Measurements from ENCODE around the gene CNRIP1. TPM values are rescaled to one million over a fixed set of nuclear protein-coding genes. Genes with fewer than 3 reads are reported as not detected.

Gene CNRIP1
- polyA plus RNA-seq, 1 donor (not counting 4 experiments of a cell fraction or from before 2014, with no cell fraction given) = 0.04 TPM

- H3K27me3 ChIP-seq (ENCODE audit: control insufficient read depth, extremely low read depth, insufficient read depth, low read length) = no peaks in the 10 kb centered on the region
- H3K79me2 ChIP-seq (ENCODE audit: control insufficient read depth, insufficient read depth, low read length) = no peaks in the 10 kb centered on the region
- FAIRE-seq (no peak), DNase-seq (ENCODE audit: low read depth, low spot score) (no peak)
- dilution Hi-C loops (cut with MboI; ENCODE audit: extremely low pct_ligation_motif_present, low sequenced_read_pairs) = no loop called here
- H3K9me1 ChIP-seq (ENCODE audit: control insufficient read depth, extremely low read depth, insufficient read depth, low read length) = no peaks in the 10 kb centered on the region
- no peaks in the 10 kb centered on the region for H4K20me1 ChIP-seq (ENCODE audit: control insufficient read depth, extremely low read depth, insufficient read depth, low read length)
- no peak overlapping the region for H2AFZ ChIP-seq (ENCODE audit: control insufficient read depth, low read length)
- H3K9ac ChIP-seq (ENCODE audit: control insufficient read depth, extremely low read depth, insufficient read depth, low read length) = no peak overlapping the region
- TF ChIP-seq EZH2 (IDR thresholded peaks at IDR 0.05; ENCODE audit: low read length) = no peak
- H3K4me3 ChIP-seq (ENCODE audit: control insufficient read depth in 2 of 3, extremely low read depth in 1 of 3, insufficient read depth in 2 of 3, low read depth in 1 of 3, low read length in 3 of 3) = no peak overlapping the region
- peaks cover 12% of the 10 kb centered on the region for H3K4me1 ChIP-seq (ENCODE audit: control insufficient read depth, extremely low read depth, insufficient read depth, low read length)
- no peak overlapping the region for H3K4me2 ChIP-seq (ENCODE audit: control insufficient read depth, extremely low read depth, insufficient read depth, low read depth, low read length)
- no peaks in the 10 kb centered on the region for H3K9me3 ChIP-seq (ENCODE audit: control insufficient read depth, low read depth, low read length)
- H3K27ac ChIP-seq (ENCODE audit: control insufficient read depth, insufficient read depth, low read length) = no peak overlapping the region
- H3K36me3 ChIP-seq (ENCODE audit: control insufficient read depth in 2 of 2, extremely low read depth in 1 of 2, insufficient read depth in 2 of 2, low read length in 2 of 2) = no peaks in the 10 kb centered on the region
These were observed 13.3 kb upstream of the CNRIP1 start for GRCh38 chr2:68333009-68333408.

DNA sequence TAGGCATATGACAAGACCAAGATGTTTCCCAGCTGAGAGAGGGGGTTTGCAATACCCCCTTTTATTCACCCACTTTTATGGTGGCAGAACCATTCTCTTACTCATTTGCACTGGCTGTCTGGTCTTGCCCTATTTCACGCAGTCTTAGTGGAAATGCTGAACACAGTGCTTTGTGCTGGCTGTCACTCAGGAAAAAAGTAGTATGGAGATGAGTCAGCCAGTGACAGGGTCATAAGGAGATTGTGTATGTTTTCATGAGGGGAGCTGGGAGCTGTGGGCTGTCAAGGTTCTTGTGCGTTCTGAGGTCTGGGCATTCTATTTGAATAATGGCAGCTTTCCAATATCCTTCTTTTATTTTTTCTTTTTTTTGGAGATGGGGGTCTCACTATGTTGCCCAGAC is 10.9 kb upstream of the CNRIP1 start:
- no peaks in the 10 kb centered on the region for H3K36me3 ChIP-seq (ENCODE audit: control insufficient read depth in 2 of 2, extremely low read depth in 1 of 2, insufficient read depth in 2 of 2, low read length in 2 of 2)
- H3K9me1 ChIP-seq (ENCODE audit: control insufficient read depth, extremely low read depth, insufficient read depth, low read length) = no peaks in the 10 kb centered on the region
- no peak overlapping the region for H3K27ac ChIP-seq (ENCODE audit: control insufficient read depth, insufficient read depth, low read length)
- H2AFZ ChIP-seq (ENCODE audit: control insufficient read depth, low read length) = no peak overlapping the region
- H3K4me1 ChIP-seq (ENCODE audit: control insufficient read depth, extremely low read depth, insufficient read depth, low read length) = peaks cover 3% of the 10 kb centered on the region
- H3K9me3 ChIP-seq (ENCODE audit: control insufficient read depth, low read depth, low read length) = no peaks in the 10 kb centered on the region
- no peak overlapping the region for H3K9ac ChIP-seq (ENCODE audit: control insufficient read depth, extremely low read depth, insufficient read depth, low read length)
- TF ChIP-seq EZH2 (IDR thresholded peaks at IDR 0.05; ENCODE audit: low read length) = no peak
- TF ChIP-seq, protein P1, sequence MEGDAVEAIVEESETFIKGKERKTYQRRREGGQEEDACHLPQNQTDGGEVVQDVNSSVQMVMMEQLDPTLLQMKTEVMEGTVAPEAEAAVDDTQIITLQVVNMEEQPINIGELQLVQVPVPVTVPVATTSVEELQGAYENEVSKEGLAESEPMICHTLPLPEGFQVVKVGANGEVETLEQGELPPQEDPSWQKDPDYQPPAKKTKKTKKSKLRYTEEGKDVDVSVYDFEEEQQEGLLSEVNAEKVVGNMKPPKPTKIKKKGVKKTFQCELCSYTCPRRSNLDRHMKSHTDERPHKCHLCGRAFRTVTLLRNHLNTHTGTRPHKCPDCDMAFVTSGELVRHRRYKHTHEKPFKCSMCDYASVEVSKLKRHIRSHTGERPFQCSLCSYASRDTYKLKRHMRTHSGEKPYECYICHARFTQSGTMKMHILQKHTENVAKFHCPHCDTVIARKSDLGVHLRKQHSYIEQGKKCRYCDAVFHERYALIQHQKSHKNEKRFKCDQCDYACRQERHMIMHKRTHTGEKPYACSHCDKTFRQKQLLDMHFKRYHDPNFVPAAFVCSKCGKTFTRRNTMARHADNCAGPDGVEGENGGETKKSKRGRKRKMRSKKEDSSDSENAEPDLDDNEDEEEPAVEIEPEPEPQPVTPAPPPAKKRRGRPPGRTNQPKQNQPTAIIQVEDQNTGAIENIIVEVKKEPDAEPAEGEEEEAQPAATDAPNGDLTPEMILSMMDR (optimal IDR thresholded peaks at IDR 0.05 in 1 of 3, IDR thresholded peaks at IDR 0.05 in 1 of 3, conservative IDR thresholded peaks at IDR 0.05 in 1 of 3; ENCODE audit: extremely low read depth in 1 of 3, insufficient read depth in 2 of 3, low read length in 3 of 3) = no peak
- FAIRE-seq (peak; percentile 67), DNase-seq (ENCODE audit: low read depth, low spot score) (no peak)
- H3K4me2 ChIP-seq (ENCODE audit: control insufficient read depth, extremely low read depth, insufficient read depth, low read depth, low read length) = no peak overlapping the region
- H4K20me1 ChIP-seq (ENCODE audit: control insufficient read depth, extremely low read depth, insufficient read depth, low read length) = no peaks in the 10 kb centered on the region
- H3K4me3 ChIP-seq (ENCODE audit: control insufficient read depth in 2 of 3, extremely low read depth in 1 of 3, insufficient read depth in 2 of 3, low read depth in 1 of 3, low read length in 3 of 3) = no peak overlapping the region
- no peaks in the 10 kb centered on the region for H3K27me3 ChIP-seq (ENCODE audit: control insufficient read depth, extremely low read depth, insufficient read depth, low read length)
- dilution Hi-C loops (cut with MboI; ENCODE audit: extremely low pct_ligation_motif_present, low sequenced_read_pairs) = no loop called here
- H3K79me2 ChIP-seq (ENCODE audit: control insufficient read depth, insufficient read depth, low read length) = no peaks in the 10 kb centered on the region

- H3K4me3 ChIP-seq (ENCODE audit: control insufficient read depth in 2 of 3, extremely low read depth in 1 of 3, insufficient read depth in 2 of 3, low read depth in 1 of 3, low read length in 3 of 3) = no peak overlapping the region
- no peak for FAIRE-seq
- dilution Hi-C loops (cut with MboI; ENCODE audit: extremely low pct_ligation_motif_present, low sequenced_read_pairs) = no loop called here
These were observed 9.2 kb upstream of the CNRIP1 start for GRCh38 chr2:68328901-68329300.

More at GRCh38 chr2:68328901-68329300, 9.2 kb upstream of the CNRIP1 start:
- no peak overlapping the region for H3K4me2 ChIP-seq (ENCODE audit: control insufficient read depth, extremely low read depth, insufficient read depth, low read depth, low read length)
- no peaks in the 10 kb centered on the region for H3K9me1 ChIP-seq (ENCODE audit: control insufficient read depth, extremely low read depth, insufficient read depth, low read length)
- DNase-seq (ENCODE audit: low read depth, low spot score) = no peak
- no peaks in the 10 kb centered on the region for H3K36me3 ChIP-seq (ENCODE audit: control insufficient read depth in 2 of 2, extremely low read depth in 1 of 2, insufficient read depth in 2 of 2, low read length in 2 of 2)
- no peaks in the 10 kb centered on the region for H3K4me1 ChIP-seq (ENCODE audit: control insufficient read depth, extremely low read depth, insufficient read depth, low read length)
- H3K9me3 ChIP-seq (ENCODE audit: control insufficient read depth, low read depth, low read length) = no peaks in the 10 kb centered on the region
- no peaks in the 10 kb centered on the region for H3K27me3 ChIP-seq (ENCODE audit: control insufficient read depth, extremely low read depth, insufficient read depth, low read length)
- no peak for TF ChIP-seq EZH2 (IDR thresholded peaks at IDR 0.05; ENCODE audit: low read length)
- TF ChIP-seq, protein P1 (optimal IDR thresholded peaks at IDR 0.05 in 1 of 3, IDR thresholded peaks at IDR 0.05 in 1 of 3, conservative IDR thresholded peaks at IDR 0.05 in 1 of 3; ENCODE audit: extremely low read depth in 1 of 3, insufficient read depth in 2 of 3, low read length in 3 of 3) = no peak
- no peaks in the 10 kb centered on the region for H3K79me2 ChIP-seq (ENCODE audit: control insufficient read depth, insufficient read depth, low read length)
- H3K9ac ChIP-seq (ENCODE audit: control insufficient read depth, extremely low read depth, insufficient read depth, low read length) = no peak overlapping the region
- no peak overlapping the region for H3K27ac ChIP-seq (ENCODE audit: control insufficient read depth, insufficient read depth, low read length)
- no peak overlapping the region for H2AFZ ChIP-seq (ENCODE audit: control insufficient read depth, low read length)
- H4K20me1 ChIP-seq (ENCODE audit: control insufficient read depth, extremely low read depth, insufficient read depth, low read length) = no peaks in the 10 kb centered on the region
